GM12874 (cell line): ENCODE data around the gene NAA10.

Source experiments
- CTCF ChIP-seq: IDR thresholded peaks from 2 replicates; pipeline ENCODE4 v1.5.1; 2011; ENCODE audit warnings: low read depth, mild to moderate bottlenecking, control low read depth, low read length, moderate library complexity; ENCODE audit not compliant: insufficient read depth

Gene NAA10

GRCh38 chrX:153928846-153929245 is 6.0 kb downstream of the NAA10 start:
- TF ChIP-seq CTCF: no peak

- TF ChIP-seq CTCF: no peak
These were observed 6.7 kb downstream of the NAA10 start for GRCh38 chrX:153927922-153928760.

- no peak for TF ChIP-seq CTCF
These were observed 7.2 kb downstream of the NAA10 start for GRCh38 chrX:153927672-153927921.

- 0 out of 2 replicates have a peak, but pooled peaks have one; percentile 1 for TF ChIP-seq CTCF
These were observed 7.8 kb downstream of the NAA10 start for GRCh38 chrX:153926858-153927671.

- TF ChIP-seq CTCF: no peak
These were observed 8.3 kb downstream of the NAA10 start for GRCh38 chrX:153926552-153926857.

- no peak for TF ChIP-seq CTCF
These were observed 8.9 kb downstream of the NAA10 start, which contains the start of gene ARHGAP4 for GRCh38 chrX:153925739-153926551. TSS of gene ARHGAP4 (minus strand) at chrX:153926264. CDS start at chrX:153926202, 62 bp downstream.

- TF ChIP-seq CTCF: no peak
These were observed 9.5 kb downstream of the NAA10 start for GRCh38 chrX:153925387-153925738.
